Adrenal gland (tissue), 12 donors: ENCODE data around the gene TGFB2. TPM values are rescaled to one million over a fixed set of nuclear protein-coding genes. Genes with fewer than 3 reads are reported as not detected.
A peak's percentile ranks its signal among the peaks of the same experiment; 100 is the strongest.

Source experiments
- DNase-seq, 7 donors: peaks; one replicate each; pipeline ENCODE4 v3.0.0-alpha.2; 2019 to 2020
- H3K27ac ChIP-seq, 5 donors: fragments of 200-600 bp; sonication (generic) in 4 of 5; 1 replicate in 3 of 5; 2 replicates in 2 of 5; pipeline versions ENCODE4 v1.5.1 to v1.8.0; 2016 to 2020; ENCODE audit warnings: mild to moderate bottlenecking in 1 of 5
- H3K27me3 ChIP-seq: fragments of 200-600 bp; 2 replicates; pipeline ENCODE4 v1.8.0; 2021
- H3K36me3 ChIP-seq, 2 donors: fragments of 200-600 bp; replicated peaks in 1 of 2; 1 replicate in 1 of 2; 2 replicates in 1 of 2; pipeline versions ENCODE4 v1.5.1 to v1.8.0; 2018 to 2022
- H3K4me1 ChIP-seq, 2 donors: fragments of 200-600 bp; replicated peaks in 1 of 2; 1 replicate in 1 of 2; 2 replicates in 1 of 2; pipeline versions ENCODE4 v1.5.1 to v1.8.0; 2018 to 2021
- H3K4me3 ChIP-seq, 4 donors: fragments of 200-600 bp; sonication (generic) in 3 of 4; one replicate each; pipeline ENCODE4 v1.5.1; 2016 to 2018
- H3K9me3 ChIP-seq, 3 donors: fragments of 200-600 bp; sonication (generic) in 1 of 3; replicated peaks in 1 of 3; 1 replicate in 2 of 3; 2 replicates in 1 of 3; pipeline versions ENCODE4 v1.5.1 to v1.8.0; 2016 to 2021
- CTCF ChIP-seq, 6 experiments: fragments of 450-650 bp in 4 of 6; fragments of 200-600 bp in 2 of 6; sonication (generic) in 1 of 6; IDR thresholded peaks; 1 replicate in 5 of 6; 2 replicates in 1 of 6; pipeline versions ENCODE4 v1.5.1 to v1.8.0; 2016 to 2021; ENCODE audit warnings: antibody characterized with exemption in 6 of 6, mild to moderate bottlenecking in 2 of 6, moderate library complexity in 1 of 6
- POLR2A ChIP-seq, 2 donors: fragments of 450-650 bp; IDR thresholded peaks; one replicate each; pipeline ENCODE4 v1.6.1; 2017; ENCODE audit warnings: antibody characterized with exemption in 2 of 2, mild to moderate bottlenecking in 2 of 2, moderate library complexity in 1 of 2
- WGBS, 4 donors: extraction: QIAGEN DNeasy Blood & Tissue Kit in 2 of 4; methylation state at CpG; one replicate each; pipeline versions ENCODE4 v1.1.5 to v1.1.7; 2013 to 2017; 5-methylcytosine and 5-hydroxymethylcytosine counted together
- intact Hi-C, 2 donors: fragments of 100-400 bp; cut with DNase I; formaldehyde crosslinking; loops; one replicate each; pipeline versions ENCODE4 v1.14.1 to v1.15.0; 2022 to 2023
- polyA plus RNA-seq, 3 donors: library from polyadenylated mRNA; stranded (reverse); fragments of 200-250 nt in 2 of 3; fragments of 350-450 nt in 1 of 3; fragmentation: Illumina TruSeq in 1 of 3; extraction: RNeasy Lipid Tissue Mini Kit (QIAGEN cat#74804) in 1 of 3; gene quantifications; one replicate each; pipeline ENCODE4 v1.2.3, GENCODE V29; 2013 to 2014
- total RNA-seq, 9 donors: library from RNA; depleted of rRNA in 4 of 9; stranded (reverse); fragments of >200 nt in 4 of 9; fragments of 120-200 nt in 1 of 9; fragmentation: NEBNext Ultra II Directional in 1 of 9; extraction: Animal tissue kit (Norgen Biotek cat#: 25700) in 1 of 9; gene quantifications; one replicate each; pipeline versions ENCODE4 v1.1.0 to v1.2.4, GENCODE V29; 2013 to 2023
- donor health status: healthy with polysubstance abuse.
- donor health status: Bipolar disorder and iron deficiency.
- donor health status: DM: yes; HTN: yes; CAD: no.
- donor health status: DM: no; HTN: no; CAD: no.
- donor health status: DM: no; HTN: no; CAD: no.
- donor health status: DM: yes; HTN: yes; CAD: no.

The TGFB2 gene
- total and polyA plus RNA-seq, 12 donors: 0.24 to 4.2 (median 1.7) TPM

DNA sequence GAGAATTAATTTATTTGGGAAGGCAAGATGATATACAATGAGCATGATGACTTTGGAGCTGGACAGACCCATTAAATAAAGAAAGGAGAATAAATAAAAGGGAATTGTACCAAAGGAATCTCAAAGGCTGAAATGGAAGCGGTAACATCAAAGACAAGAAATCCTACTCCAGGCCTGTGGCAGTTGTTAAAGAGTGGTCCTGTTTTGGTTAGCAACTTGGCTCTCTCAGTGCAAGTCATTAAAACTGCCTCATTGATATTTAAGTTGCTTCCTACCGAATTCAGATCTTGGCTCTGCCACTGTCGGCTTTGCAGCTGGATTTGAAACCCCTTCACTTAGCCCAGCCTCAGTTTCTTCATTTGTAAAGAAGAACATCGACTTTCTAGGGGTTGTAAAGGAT is 10.1 kb downstream of the TGFB2 start:
- 75 to 91% (median 84%) methylated on average over 4 of the region's 4 CpGs for WGBS, 4 donors

DNA sequence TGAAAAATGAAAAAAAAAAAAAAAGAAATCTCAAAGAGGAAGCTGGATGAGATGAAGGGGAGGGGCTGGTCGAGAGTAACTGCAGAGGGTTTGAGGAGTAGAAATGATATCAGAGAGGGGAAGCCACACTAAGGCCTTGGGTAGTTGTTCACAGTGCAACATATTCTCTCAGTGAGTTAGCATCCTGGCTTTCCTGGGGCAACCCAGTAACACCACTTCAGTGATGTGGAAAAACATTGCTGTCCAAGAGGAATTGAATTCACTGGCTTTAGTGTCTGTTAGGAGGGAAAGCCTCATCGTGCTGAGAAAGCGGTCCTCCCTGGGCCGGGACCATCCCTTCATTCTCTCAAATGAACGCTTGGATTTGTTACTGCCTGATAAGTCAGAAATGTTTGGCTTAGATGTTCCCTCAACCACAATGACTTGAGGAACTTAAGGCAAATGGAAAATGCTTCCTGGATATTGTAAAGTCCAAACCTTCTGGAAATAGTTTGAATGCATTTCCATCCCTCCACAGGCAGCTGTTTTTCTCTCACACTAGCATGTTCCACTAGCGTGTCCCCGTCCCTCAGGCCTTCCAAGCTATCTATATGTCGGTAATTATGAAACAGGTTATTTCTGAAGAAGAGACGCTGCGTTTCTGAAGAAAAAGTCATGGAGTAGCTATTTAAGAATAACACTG is 12.2 kb downstream of the TGFB2 start:
- intact Hi-C loops: no loop called here
- H3K27me3 ChIP-seq: no peaks in the 10 kb centered on the region
- H3K9me3 ChIP-seq: no peaks in the 10 kb centered on the region
- 77 to 88% (median 80%) methylated on average over 10 of the region's 10 CpGs for WGBS, 4 donors
- DNase-seq: no peak
- TF ChIP-seq POLR2A (IDR thresholded peaks at IDR 0.05): no peak
- TF ChIP-seq CTCF (IDR thresholded peaks at IDR 0.05): no peak
- peak overlapping the region in 3 of 5 donors; percentile 3 to 46 (median 28) for H3K27ac ChIP-seq
- no peak overlapping the region for H3K4me3 ChIP-seq
- H3K36me3 ChIP-seq: no peaks in the 10 kb centered on the region
- H3K4me1 ChIP-seq: peaks cover 0 to 5% of the 10 kb centered on the region in 2 donors

More for the DNA sequence above, 10.1 kb downstream of the TGFB2 start:
- no peak overlapping the region for H3K4me3 ChIP-seq
- H3K27me3 ChIP-seq: no peaks in the 10 kb centered on the region
- H3K9me3 ChIP-seq: no peaks in the 10 kb centered on the region
- H3K4me1 ChIP-seq: peaks cover 0 to 17% of the 10 kb centered on the region in 2 donors
- DNase-seq: no peak
- no peak overlapping the region for H3K27ac ChIP-seq
- TF ChIP-seq CTCF (IDR thresholded peaks at IDR 0.05) (no peak), POLR2A (IDR thresholded peaks at IDR 0.05) (no peak)
- no peaks in the 10 kb centered on the region for H3K36me3 ChIP-seq
- intact Hi-C loops: no loop called here

DNA sequence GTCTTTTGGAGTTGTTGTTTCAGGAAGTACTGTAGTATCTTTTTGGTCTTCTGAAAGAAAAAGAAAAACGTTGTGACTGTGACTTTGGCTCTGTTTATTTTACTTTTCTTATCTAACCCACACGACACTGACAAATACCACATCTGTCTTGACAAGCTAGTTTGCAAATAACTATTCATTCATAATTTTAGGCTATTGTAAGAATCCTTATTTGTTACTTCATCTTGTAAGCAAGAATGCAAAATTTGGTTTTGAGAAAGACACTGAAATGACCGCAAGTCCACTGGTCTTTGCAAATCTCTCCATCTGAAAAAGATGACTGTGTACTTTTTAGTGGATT is 12.7 kb downstream of the TGFB2 start:
- intact Hi-C loops: no loop called here
- no peaks in the 10 kb centered on the region for H3K9me3 ChIP-seq
- TF ChIP-seq CTCF (IDR thresholded peaks at IDR 0.05) (no peak), POLR2A (IDR thresholded peaks at IDR 0.05) (no peak)
- no peaks in the 10 kb centered on the region for H3K36me3 ChIP-seq
- H3K27me3 ChIP-seq: no peaks in the 10 kb centered on the region
- WGBS, 4 donors: 35 to 57% (median 51%) methylated on average over 3 of the region's 3 CpGs
- peaks cover 0 to 5% of the 10 kb centered on the region in 2 donors for H3K4me1 ChIP-seq
- no peak overlapping the region for H3K4me3 ChIP-seq
- peak overlapping the region in 1 of 5 donors; percentile 3 for H3K27ac ChIP-seq
- DNase-seq: no peak

DNA sequence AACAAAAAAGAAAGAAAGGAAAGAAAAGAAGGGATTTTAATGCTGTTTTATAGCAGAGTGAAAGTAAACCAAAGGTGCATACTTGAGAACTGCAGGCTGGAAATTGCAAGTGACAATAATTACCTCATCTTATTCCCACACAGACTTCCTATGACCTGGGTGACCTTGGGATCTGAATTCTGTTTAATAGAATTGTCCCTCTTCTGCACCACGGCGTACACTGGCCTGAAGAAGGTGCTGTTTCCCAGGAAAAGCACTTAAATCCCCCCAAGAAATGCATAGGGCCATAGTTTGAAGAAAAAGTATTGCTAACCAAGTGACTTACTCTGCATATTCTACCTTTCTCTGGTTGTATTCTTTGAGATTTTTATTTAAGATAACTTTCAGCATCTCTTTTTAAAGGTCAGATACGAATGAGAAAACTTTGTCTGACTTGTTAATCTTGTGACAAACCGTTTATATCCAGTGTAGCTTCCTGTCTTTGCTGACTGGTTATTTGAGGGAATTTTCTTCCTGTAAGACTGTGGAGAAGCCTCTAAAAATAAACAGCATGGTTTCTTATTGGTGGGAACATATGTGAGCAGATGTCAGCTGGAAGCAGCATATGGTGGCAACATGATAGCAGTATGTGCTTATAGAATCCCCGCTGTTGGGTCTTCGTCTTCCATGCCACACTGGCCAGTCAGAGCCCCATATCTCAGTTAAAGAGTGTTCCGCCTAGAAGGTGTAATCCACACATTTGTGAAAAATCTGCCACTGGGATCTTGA is 16.3 kb downstream of the TGFB2 start:
- WGBS, 4 donors: 58 to 70% (median 66%) methylated on average over 7 of the region's 7 CpGs
- intact Hi-C loops: no loop called here
- no peaks in the 10 kb centered on the region for H3K9me3 ChIP-seq
- no peak overlapping the region for H3K27ac ChIP-seq
- no peak for TF ChIP-seq POLR2A (IDR thresholded peaks at IDR 0.05)
- TF ChIP-seq CTCF (IDR thresholded peaks at IDR 0.05): peak in 4 of 6 experiments; percentile 26 to 47 (median 32)
- H3K4me1 ChIP-seq: peaks cover 0 to 5% of the 10 kb centered on the region in 2 donors
- H3K4me3 ChIP-seq: no peak overlapping the region
- no peak for DNase-seq
- no peaks in the 10 kb centered on the region for H3K36me3 ChIP-seq
- H3K27me3 ChIP-seq: no peaks in the 10 kb centered on the region
